ENCODE data around the gene PADI1. TPM values are rescaled to one million over a fixed set of nuclear protein-coding genes. Genes with fewer than 3 reads are reported as not detected.

The PADI1 gene
- total and polyA plus RNA-seq, 10 donors = 0.03 to 0.76 (median 0.31) TPM; not detected in 4

GRCh38 chr1:17211377-17211776 lies 6.4 kb downstream of the PADI1 start:
- Histone ChIP-seq H3K9me3 (no peaks in the 10 kb centered on the region), H3K4me1 (peaks cover 12 to 60% (median 39%) of the 10 kb centered on the region in 6 donors), H3K27me3 (replicated peaks in 1 of 7) (peaks cover 0 to 50% (median 0%) of the 10 kb centered on the region in 7 donors), H3K4me3 (no peak overlapping the region), H3K27ac (no peak overlapping the region), H3K36me3 (no peaks in the 10 kb centered on the region)
- WGBS, 5 donors = 82 to 96% (median 92%) methylated on average over 5 of the region's 5 CpGs
- no peak for DNase-seq
- TF ChIP-seq POLR2A (IDR thresholded peaks at IDR 0.05) = no peak
- no peak for TF ChIP-seq CTCF (IDR thresholded peaks at IDR 0.05 in 8 of 11, conservative IDR thresholded peaks at IDR 0.05 in 3 of 11)
- TF ChIP-seq POLR2AphosphoS5 (IDR thresholded peaks at IDR 0.05) = no peak
- intact Hi-C loops (cut with DNase I; ENCODE audit: low total_unique reads) = no loop called here

- H3K27me3 ChIP-seq (replicated peaks in 1 of 7) = peaks cover 0 to 50% (median 0%) of the 10 kb centered on the region in 7 donors
- H3K9me3 ChIP-seq = no peaks in the 10 kb centered on the region
- peak overlapping the region in 1 of 8 donors; percentile 17 for H3K27ac ChIP-seq
- DNase-seq = no peak
- H3K4me3 ChIP-seq = no peak overlapping the region
- TF ChIP-seq POLR2AphosphoS5 (IDR thresholded peaks at IDR 0.05) (no peak), POLR2A (IDR thresholded peaks at IDR 0.05) (no peak), CTCF (IDR thresholded peaks at IDR 0.05 in 8 of 11, conservative IDR thresholded peaks at IDR 0.05 in 3 of 11) (no peak)
- H3K36me3 ChIP-seq = no peaks in the 10 kb centered on the region
- peaks cover 12 to 56% (median 36%) of the 10 kb centered on the region in 6 donors for H3K4me1 ChIP-seq
- 72 to 77% (median 73%) methylated on average over 7 to 10 of the region's 10 CpGs for WGBS, 5 donors
- intact Hi-C loops (cut with DNase I; ENCODE audit: low total_unique reads) = no loop called here
Observed at GRCh38 chr1:17212009-17212408, 7.1 kb downstream of the PADI1 start.

- H3K4me1 ChIP-seq = peaks cover 6 to 50% (median 30%) of the 10 kb centered on the region in 6 donors
- intact Hi-C loops (cut with DNase I; ENCODE audit: low total_unique reads) = no loop called here
- H3K27me3 ChIP-seq (replicated peaks in 1 of 7) = peaks cover 0 to 50% (median 0%) of the 10 kb centered on the region in 7 donors
- DNase-seq = peak; percentile 85
- no peak for TF ChIP-seq POLR2A (IDR thresholded peaks at IDR 0.05)
- peak; percentile 39 to 68 (median 52) for TF ChIP-seq POLR2AphosphoS5 (IDR thresholded peaks at IDR 0.05)
- no peak for TF ChIP-seq CTCF (IDR thresholded peaks at IDR 0.05 in 8 of 11, conservative IDR thresholded peaks at IDR 0.05 in 3 of 11)
- H3K4me3 ChIP-seq = no peak overlapping the region
- H3K27ac ChIP-seq = peak overlapping the region in 1 of 8 donors; percentile 17
- H3K36me3 ChIP-seq = no peaks in the 10 kb centered on the region
- 7 to 14% (median 9%) methylated on average over 13 of the region's 13 CpGs for whole genome bisulfite sequencing, 5 donors
- H3K9me3 ChIP-seq = no peaks in the 10 kb centered on the region
Observed at GRCh38 chr1:17212487-17213121, 7.7 kb downstream of the PADI1 start.

- DNase-seq = no peak
Observed at GRCh38 chr1:17213148-17213781, 8.3 kb downstream of the PADI1 start.

More at GRCh38 chr1:17213148-17213781, 8.3 kb downstream of the PADI1 start:
- H3K36me3 ChIP-seq = no peaks in the 10 kb centered on the region
- WGBS, 5 donors = 51 to 67% (median 59%) methylated on average over 13 of the region's 13 CpGs
- H3K27me3 ChIP-seq (replicated peaks in 1 of 7) = peaks cover 0 to 50% (median 0%) of the 10 kb centered on the region in 7 donors
- intact Hi-C loops (cut with DNase I; ENCODE audit: low total_unique reads) = no loop called here
- no peak overlapping the region for H3K4me3 ChIP-seq
- H3K4me1 ChIP-seq = peaks cover 4 to 43% (median 24%) of the 10 kb centered on the region in 6 donors
- no peak for TF ChIP-seq CTCF (IDR thresholded peaks at IDR 0.05 in 8 of 11, conservative IDR thresholded peaks at IDR 0.05 in 3 of 11)
- no peak for TF ChIP-seq POLR2AphosphoS5 (IDR thresholded peaks at IDR 0.05)
- TF ChIP-seq POLR2A (IDR thresholded peaks at IDR 0.05) = no peak
- H3K9me3 ChIP-seq = no peaks in the 10 kb centered on the region
- H3K27ac ChIP-seq = no peak overlapping the region

Data from spleen (tissue), 11 donors.